NK-92 (cell line): ENCODE results near the gene PALM.
"Not testable (repeated sequence)": the region's sequence is repeated elsewhere in the genome, so short reads cannot be mapped to it uniquely, and the experiment has no call there.

Experiments used
- DNase-seq: peaks from one replicate; lab custom pipeline; 2025; ENCODE audit not compliant: unreplicated experiment; lab: John Stamatoyannopoulos, UW

PALM gene

GRCh38 chr19:729965-730668, 21.4 kb downstream of the PALM start:
- DNase-seq: no peak

DNA sequence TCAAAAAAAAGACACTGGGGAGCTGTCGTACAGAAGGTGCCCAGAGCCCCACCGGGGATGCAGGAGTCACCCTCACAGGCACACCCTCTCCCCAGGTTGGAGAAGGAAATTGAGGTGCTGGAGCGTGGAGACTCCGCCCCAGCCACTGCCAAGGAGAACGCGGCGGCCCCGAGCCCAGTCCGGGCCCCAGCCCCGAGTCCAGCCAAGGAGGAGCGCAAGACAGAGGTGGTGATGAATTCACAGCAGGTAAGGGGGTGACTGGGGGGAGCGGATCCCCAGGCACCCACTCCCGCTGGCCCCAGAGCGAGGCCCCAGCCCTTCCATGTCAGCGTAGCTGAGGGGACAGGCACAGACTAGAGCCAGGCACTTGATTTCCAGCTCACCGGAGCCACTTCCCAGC, 22.3 kb downstream of the PALM start:
- no peak for DNase-seq

DNA sequence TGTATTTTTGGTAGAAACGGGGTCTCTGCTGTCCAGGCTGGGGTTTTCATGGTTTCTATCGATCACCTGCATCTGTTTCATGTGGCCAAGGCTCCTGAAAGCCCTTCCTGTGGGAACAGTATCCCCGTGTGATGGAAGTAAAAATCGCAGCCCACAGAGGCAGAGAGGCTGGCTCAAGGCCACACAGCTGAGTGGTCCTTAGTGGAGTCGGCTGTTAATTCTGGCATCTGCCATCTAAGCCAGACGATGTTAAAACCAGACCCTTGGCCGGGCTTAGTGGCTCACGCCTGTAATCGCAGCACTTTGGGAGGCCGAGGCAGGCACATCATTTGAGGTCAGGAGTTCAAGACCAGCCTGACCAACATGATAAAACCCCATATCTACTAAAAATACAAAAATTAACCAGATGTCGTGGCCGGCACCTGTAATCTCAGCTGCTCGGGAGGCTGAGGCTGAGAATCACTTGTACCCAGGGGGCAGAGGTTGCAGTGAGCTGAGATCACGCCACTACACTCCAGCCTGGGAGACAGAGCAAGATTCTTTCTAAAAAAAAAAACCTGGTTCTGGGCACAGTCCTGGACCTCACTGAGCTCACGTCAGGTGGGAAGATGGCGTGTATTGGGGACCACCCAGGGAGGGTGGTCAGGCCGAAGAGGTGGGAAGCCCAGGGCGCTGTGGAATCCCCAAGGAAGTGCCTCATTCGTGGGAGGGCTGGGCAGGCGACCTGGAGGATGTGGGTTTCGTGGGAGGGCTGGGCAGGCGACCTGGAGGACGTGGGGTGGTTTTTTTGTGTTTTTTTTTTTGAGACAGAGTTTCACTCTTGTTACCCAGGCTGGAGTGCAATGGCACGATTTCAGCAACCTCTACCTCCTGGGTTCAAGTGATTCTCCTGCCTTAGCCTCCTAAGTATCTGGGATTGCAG, 23.7 kb downstream of the PALM start:
- no peak for DNase-seq

DNA sequence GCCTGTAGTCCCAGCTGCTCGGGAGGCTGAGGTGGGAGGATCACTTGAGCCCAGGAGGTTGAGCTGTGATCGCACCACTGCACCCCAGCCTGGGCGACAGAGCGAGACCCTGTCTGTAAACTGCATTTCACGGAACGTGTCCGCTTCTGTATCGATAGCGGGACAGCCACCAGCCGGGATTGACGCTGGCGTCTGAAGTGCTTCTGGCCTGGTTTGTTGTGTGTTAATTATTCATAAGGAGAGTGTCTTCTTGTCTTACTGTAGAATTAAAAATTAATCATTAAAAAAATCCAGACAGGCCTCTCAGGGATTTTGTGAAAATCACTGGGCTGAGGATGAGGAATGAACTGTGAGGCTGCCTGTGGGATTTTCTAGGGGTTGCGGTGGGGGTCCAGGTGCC, 26.0 kb downstream of the PALM start:
- no peak for DNase-seq

GRCh38 chr19:736125-736524, 27.4 kb downstream of the PALM start:
- DNase-seq: no peak

- DNase-seq: no peak
Observed at GRCh38 chr19:737591-738093, 28.9 kb downstream of the PALM start.

DNA sequence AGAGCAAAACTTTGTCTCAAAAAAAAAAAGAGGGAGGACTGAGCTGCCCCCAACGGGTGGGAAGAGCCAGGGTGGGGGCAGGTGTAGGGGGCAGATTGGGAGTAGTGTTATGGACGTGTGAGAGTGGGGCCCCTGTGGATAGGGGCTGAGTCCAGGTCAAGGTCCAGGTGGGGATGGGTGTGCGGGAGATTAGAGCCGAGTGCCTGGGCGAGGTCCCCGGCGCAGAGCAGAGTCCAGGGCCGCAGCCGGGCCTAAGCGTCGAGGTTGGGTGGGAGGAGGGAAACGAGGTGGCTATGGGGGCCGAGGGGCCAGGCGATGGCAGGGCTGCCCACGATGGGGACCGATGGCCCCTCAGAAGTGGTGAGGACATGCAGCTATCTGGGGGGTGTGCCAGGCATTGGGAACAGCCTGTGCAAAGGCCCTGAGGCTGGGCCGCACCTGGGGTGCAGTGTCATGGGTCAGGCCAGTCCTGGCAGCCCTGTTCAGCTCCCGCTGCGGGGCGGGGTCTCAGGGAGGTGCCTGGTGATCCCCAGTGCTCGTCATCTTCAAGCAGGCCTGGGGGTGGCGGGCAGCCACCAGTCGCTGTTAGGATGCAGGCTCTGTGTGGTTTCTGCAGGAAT, 29.9 kb downstream of the PALM start:
- no peak for DNase-seq

- DNase-seq: no peak
Observed at GRCh38 chr19:739998-740715, 31.4 kb downstream of the PALM start.

DNA sequence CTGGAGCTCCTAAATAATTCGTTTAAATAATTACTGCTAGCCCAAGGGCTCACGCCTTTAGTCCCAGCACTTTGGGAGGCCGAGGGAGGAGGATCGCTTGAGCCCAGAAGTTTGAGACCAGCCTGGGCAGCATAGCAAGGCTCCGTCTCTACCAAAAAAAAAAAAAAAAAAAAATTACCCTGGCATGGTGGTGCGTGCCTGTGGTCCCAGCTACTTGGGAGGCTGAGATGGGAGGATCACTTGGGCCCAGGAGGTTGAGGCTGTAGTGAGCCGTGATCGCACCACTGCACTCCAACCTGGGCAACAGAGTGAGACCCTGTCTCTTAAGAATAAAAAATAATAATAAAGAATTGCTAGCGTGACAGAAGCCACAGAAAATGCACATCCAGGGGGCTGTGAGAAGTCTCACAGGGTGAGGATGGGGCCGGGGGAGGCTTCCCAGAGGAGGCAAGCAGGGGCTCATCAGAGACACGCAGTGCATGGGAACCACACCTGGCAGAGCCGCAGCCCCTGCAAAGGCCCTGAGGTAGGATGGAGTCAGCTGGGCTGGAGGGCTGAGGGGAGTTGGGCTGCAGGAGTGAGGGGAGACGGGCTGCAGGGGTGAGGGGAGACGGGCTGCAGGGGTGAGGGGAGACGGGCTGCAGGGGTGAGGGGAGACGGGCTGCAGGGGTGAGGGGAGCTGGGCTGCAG, 32.2 kb downstream of the PALM start:
- DNase-seq: not testable (repeated sequence)

- DNase-seq: no peak
Observed at GRCh38 chr19:741506-742131, 32.9 kb downstream of the PALM start.

- DNase-seq: no peak
Observed at GRCh38 chr19:742540-743075, 33.9 kb downstream of the PALM start.

GRCh38 chr19:743168-743687, 34.5 kb downstream of the PALM start:
- DNase-seq: no peak

GRCh38 chr19:745138-745537, 36.4 kb downstream of the PALM start:
- not testable (repeated sequence) for DNase-seq

DNA sequence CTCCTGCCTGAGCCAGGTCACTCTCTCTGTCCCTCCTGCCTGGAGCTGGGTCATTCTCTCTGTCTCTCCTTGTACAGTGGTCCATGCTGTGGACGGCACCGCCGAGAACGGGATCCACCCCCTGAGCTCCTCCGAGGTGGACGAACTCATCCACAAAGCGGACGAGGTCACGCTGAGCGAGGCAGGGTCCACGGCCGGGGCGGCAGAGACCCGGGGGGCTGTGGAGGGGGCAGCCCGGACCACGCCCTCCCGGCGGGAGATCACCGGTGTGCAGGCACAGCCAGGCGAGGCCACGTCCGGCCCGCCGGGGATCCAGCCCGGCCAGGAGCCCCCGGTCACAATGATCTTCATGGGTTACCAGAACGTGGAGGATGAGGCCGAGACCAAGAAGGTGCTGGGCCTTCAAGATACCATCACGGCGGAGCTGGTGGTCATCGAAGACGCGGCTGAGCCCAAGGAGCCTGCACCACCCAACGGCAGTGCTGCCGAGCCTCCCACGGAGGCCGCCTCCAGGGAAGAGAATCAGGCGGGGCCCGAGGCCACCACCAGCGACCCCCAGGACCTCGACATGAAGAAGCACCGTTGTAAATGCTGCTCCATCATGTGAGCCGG, 37.6 kb downstream of the PALM start:
- no peak for DNase-seq

GRCh38 chr19:746956-747355, 38.2 kb downstream of the PALM start:
- no peak for DNase-seq

GRCh38 chr19:747432-748273, 38.9 kb downstream of the PALM start:
- no peak for DNase-seq

- DNase-seq: no peak
Observed at GRCh38 chr19:748274-748598, 39.5 kb downstream of the PALM start.

GRCh38 chr19:749811-750210, 41.1 kb downstream of the PALM start:
- DNase-seq: no peak
